GM18508 (cell line): ENCODE data around the gene ACAP3.

Experiments used
- ATAC-seq: cut with Tn5 transposase; IDR thresholded peaks from one replicate; pipeline ENCODE4 v1.9.1; 2021; ENCODE audit warnings: moderate number of reproducible peaks; ENCODE audit not compliant: insufficient read depth, unreplicated experiment

ACAP3 gene

GRCh38 chr1:1291023-1291528, 16.7 kb downstream of the ACAP3 start:
- ATAC-seq = no peak

GRCh38 chr1:1290238-1290731, 17.4 kb downstream of the ACAP3 start:
- ATAC-seq = no peak

DNA sequence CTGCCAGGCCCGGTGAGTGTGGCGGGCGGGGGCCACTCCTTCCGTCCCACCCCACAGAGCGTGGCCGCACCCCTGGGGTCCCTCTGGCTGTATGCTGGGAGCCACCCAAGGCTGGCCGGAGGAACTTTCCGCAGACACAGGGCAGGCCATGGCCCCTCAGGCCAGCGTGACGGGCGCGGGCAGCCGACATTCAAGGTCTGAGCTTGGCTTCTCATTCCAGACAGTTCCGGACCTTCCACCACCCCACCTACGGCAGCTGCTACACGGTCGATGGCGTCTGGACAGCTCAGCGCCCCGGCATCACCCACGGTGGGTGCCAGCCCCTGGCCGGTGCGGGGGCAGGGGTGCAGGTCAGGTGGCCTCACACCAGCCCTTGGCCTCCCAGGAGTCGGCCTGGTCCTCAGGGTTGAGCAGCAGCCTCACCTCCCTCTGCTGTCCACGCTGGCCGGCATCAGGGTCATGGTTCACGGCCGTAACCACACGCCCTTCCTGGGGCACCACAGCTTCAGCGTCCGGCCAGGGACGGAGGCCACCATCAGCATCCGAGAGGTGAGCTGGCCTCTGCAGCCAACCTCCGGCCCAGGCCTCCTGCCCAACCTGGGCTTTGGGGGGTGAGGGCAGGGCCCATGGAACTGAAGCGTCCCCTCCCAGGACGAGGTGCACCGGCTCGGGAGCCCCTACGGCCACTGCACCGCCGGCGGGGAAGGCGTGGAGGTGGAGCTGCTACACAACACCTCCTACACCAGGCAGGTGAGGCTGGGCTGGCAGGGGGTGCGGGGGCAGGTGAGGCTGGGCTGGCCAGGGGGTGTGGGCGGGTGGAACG, 20.2 kb downstream of the ACAP3 start:
- no peak for ATAC-seq

DNA sequence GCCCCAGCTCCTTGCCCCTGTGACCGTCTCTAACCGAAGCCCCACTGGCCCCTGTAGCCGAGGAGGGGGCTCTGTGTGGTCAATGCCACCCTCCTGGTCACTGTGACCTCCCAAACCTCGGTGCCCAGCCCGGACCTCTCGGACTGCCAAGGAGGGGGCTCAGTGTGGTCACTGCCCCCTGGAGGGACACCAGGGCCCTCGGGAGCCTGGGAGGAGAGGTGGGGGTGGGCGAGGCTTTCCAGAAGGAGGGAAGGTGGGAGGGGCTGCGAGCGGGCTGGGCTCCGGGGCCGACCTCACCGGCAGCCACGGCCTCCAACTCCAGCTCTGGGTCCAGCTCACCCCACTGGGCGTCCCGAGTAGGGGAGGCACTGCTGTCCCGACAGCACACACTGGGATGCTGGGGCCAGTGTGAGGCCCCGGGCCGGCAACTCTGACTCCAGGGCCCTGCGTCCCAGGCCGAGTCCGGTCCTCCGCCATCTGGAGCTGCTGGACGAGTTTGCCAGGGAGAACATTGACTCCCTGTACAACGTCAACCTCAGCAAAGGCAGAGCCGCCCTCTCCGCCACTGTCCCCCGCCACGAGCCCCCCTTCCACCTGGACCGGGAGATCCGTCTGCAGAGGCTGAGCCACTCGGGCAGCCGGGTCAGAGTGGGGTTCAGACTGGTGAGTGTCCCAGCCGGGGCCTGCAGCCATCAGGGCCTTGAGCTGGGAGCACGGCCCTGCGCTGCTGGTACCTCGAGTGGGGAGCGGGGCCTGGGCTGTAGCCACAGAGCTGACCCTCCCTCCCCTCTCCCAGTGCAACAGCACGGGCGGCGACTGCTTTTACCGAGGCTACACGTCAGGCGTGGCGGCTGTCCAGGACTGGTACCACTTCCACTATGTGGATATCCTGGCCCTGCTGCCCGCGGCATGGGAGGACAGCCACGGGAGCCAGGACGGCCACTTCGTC, 21.1 kb downstream of the ACAP3 start:
- no peak for ATAC-seq

DNA sequence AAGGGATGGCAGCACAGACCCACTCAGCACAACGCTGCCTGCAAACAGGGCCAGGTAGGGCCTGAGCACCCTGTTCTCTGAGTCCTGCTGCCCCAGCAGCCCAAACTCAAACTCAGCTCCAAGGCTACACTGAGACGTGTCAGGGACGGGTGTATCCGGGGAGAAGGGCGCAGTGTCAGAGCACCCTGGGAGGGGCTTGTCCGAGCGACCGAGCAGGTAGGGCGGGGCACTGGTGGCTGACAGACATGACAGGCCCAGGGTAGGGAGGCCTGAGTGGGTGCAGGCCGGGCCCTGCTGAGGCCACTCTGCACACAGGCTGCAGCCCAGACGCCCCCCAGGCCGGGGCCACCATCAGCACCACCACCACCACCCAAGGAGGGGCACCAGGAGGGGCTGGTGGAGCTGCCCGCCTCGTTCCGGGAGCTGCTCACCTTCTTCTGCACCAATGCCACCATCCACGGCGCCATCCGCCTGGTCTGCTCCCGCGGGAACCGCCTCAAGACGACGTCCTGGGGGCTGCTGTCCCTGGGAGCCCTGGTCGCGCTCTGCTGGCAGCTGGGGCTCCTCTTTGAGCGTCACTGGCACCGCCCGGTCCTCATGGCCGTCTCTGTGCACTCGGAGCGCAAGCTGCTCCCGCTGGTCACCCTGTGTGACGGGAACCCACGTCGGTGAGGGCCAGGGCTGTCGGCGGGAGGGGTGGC, 22.0 kb downstream of the ACAP3 start:
- ATAC-seq = no peak

GRCh38 chr1:1285102-1285571, 22.6 kb downstream of the ACAP3 start:
- ATAC-seq = no peak

- no peak for ATAC-seq
Measured at GRCh38 chr1:1284221-1285101, 23.3 kb downstream of the ACAP3 start.

DNA sequence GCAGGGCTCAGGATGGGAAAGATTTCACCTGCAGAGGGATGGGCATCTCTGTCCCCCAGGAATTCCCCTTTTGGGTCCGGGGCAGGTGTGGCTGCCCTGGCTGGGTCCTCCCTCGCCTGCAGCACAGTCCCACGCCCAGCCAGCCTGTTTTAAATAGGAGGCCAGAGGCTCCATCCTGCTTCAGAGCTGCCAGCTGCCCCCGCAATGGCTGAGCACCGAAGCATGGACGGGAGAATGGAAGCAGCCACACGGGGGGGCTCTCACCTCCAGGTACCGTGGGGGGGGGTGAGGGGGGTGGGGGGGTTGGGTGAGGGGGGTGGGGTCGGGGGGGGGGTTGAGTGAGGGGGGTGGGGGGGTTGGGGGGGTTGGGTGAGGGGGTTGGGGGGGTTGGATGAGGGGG, 23.9 kb downstream of the ACAP3 start:
- no peak for ATAC-seq

- ATAC-seq = no peak
Measured at GRCh38 chr1:1282998-1283397, 24.7 kb downstream of the ACAP3 start.

DNA sequence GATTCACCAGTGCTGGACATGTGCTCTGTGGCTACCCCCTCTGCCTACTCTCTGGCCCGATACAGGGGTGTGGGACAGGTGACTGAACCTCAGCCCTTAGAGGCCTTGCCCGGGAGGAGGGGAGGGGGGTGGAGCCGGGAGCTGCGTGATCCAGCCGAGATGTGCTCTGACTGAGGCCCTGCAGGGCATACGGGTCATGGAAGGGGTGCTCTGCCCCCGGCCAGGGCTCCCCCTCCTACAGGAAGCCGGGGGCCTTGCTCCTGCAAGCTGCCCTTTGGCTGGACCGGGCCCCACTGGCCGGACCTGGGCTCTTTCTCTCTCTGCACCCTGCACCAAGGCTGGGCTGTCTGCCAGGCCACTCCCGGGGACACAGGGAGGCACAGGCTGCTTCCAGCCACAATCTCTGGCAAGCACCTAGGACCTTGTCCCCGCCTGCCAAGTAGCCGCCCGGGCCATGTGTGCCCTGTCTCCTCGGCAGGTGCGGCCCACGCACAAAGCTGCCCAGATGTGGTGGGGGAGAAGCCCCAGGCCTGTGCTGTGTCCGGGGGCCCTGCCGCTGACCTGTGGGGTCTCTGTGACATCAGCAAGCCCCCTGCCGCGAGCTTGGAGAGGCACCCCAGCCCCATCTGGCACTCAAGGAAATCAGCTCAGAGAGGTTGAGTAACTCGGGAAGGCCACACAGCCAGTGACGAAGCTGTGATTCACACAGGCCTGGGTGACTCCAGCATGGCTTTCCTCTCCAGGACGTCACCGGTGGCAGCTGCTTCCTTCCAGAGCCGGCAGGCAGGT, 26.0 kb downstream of the ACAP3 start:
- no peak for ATAC-seq

- no peak for ATAC-seq
Measured at GRCh38 chr1:1280782-1281481, 26.8 kb downstream of the ACAP3 start.

DNA sequence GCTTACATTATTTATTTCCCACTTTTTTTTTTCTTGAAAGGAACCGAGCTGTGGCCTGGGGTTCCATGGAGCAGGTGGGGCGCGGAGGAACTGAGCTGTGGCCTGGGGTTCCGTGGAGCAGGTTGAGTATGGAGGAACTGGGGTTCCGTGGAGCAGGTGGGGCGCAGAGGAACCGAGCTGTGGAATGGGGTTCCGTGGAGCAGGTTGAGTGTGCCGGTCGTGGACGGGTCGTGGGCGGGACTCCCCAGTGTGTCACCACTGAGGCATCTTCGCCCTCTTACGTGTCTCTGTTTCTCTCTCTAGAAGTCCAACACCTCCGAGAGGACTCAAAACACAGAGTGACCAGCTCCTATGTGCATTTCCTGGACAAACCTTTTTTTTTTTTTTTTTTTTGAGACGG, 28.7 kb downstream of the ACAP3 start:
- no peak for ATAC-seq

GRCh38 chr1:1278620-1279019, 29.1 kb downstream of the ACAP3 start:
- no peak for ATAC-seq

GRCh38 chr1:1275836-1276235, 31.9 kb downstream of the ACAP3 start:
- ATAC-seq = no peak

GRCh38 chr1:1274931-1275431, 32.7 kb downstream of the ACAP3 start:
- ATAC-seq = no peak

DNA sequence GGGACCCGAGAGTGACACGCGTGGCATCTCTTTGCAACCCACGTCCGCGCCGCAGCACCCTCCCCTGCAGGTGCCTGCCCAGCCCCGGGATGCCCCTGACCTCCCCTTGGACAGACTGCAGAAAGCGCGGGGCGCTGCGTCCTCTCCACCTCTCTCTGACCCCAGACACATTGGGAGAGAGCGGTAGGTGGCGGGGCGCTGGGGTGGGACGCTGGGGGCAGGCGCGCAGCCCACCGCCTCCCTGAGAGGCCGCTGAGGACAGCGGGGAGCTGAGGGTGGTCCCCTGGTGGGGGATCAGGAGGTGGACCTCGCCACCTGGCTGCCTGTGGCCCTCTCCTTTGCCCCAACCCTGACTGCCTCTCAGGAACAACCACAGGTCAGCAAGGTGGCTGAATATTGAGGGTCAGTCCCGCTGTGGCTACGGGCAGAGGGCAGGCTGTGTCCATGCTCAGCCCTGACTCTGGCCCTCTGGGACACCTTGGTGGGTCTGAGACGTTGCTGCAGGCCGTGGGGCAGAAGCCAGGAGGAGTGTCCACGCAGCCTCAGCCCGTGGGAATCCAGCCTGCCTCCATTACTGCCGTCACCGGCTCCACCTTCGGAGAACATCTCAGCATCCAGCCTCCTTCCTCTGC, 33.3 kb downstream of the ACAP3 start:
- ATAC-seq = no peak
